Panc1 (cell line): Measurements from ENCODE around the gene TRIM33. TPM values are rescaled to one million over a fixed set of nuclear protein-coding genes. Genes with fewer than 3 reads are reported as not detected.

Source experiments
- ATAC-seq: fragments of 200-7000 bp; cut with Tn5 transposase; 2 replicates; pipeline ENCODE4 v1.9.1; 2020; ENCODE audit warnings: mild to moderate bottlenecking, moderate library complexity
- BruUV-seq: library from RNA; stranded (reverse); fragments of 400-500 nt; replicated peaks from 2 replicates; lab custom pipeline; 2021; lab: Mats Ljungman, UMichigan
- CTCF ChIA-PET: fragments of 300-600 bp; sonication (Branson Sonifier 250); formaldehyde crosslinking; loops from one replicate; lab custom pipeline; 2022; ENCODE audit warnings: antibody characterized with exemption; lab: Charles Lee
- POLR2A ChIA-PET: fragments of 300-600 bp; sonication (Branson Sonifier 250); formaldehyde crosslinking; loops from one replicate; lab custom pipeline; 2022; ENCODE audit warnings: antibody characterized with exemption; lab: Charles Lee
- DNase-seq: peaks from one replicate; pipeline ENCODE4 v3.0.0-alpha.2; 2010; ENCODE audit warnings: low read depth, low spot score
- H3K27ac ChIP-seq: 2 replicates; pipeline ENCODE4 v1.5.1; 2011; ENCODE audit warnings: mild to moderate bottlenecking, low read length, inconsistent platforms
- H3K27me3 ChIP-seq: fragments of 200-500 bp; sonication (Bioruptor generic); 2 replicates; pipeline ENCODE4 v1.6.0; 2014; ENCODE audit warnings: low read length, inconsistent platforms; ENCODE audit not compliant: control insufficient read depth, insufficient read depth
- H3K36me3 ChIP-seq: fragments of 200-500 bp; sonication (Bioruptor generic); 2 replicates; pipeline ENCODE4 v1.5.1; 2014; ENCODE audit warnings: inconsistent platforms, mild to moderate bottlenecking, low read length, moderate library complexity; ENCODE audit not compliant: control insufficient read depth, insufficient read depth
- H3K4me1 ChIP-seq: 2 replicates; pipeline ENCODE4 v1.5.1; 2011; ENCODE audit warnings: inconsistent platforms, mild to moderate bottlenecking, low read length, moderate library complexity; ENCODE audit not compliant: control insufficient read depth, insufficient read depth
- H3K4me3 ChIP-seq, 2 experiments: 2 replicates each; pipeline ENCODE4 v1.5.1; 2011 to 2012; ENCODE audit warnings: low read depth in 2 of 2, low read length in 2 of 2, mild to moderate bottlenecking in 2 of 2, inconsistent platforms in 1 of 2, moderate library complexity in 1 of 2
- H3K9me3 ChIP-seq: fragments of 200-500 bp; sonication (Bioruptor generic); 2 replicates; pipeline ENCODE4 v1.5.1; 2014; ENCODE audit warnings: low read depth, mild to moderate bottlenecking, inconsistent platforms, low read length, moderate library complexity; ENCODE audit not compliant: control insufficient read depth, insufficient read depth
- CTCF ChIP-seq: fragments of 450-650 bp; IDR thresholded peaks from 2 replicates; pipeline ENCODE4 v1.5.1; 2017; ENCODE audit warnings: mild to moderate bottlenecking
- POLR2AphosphoS5 ChIP-seq: IDR thresholded peaks from 2 replicates; pipeline ENCODE4 v1.6.1; 2012; ENCODE audit warnings: mild to moderate bottlenecking, low read depth, low read length, moderate library complexity
- REST ChIP-seq, 2 experiments: IDR thresholded peaks; 2 replicates each; pipeline ENCODE4 v1.6.1; 2011 to 2012; ENCODE audit warnings: low read depth in 2 of 2, control low read depth in 1 of 2, low read length in 1 of 2, mild to moderate bottlenecking in 1 of 2, moderate library complexity in 1 of 2; ENCODE audit not compliant: insufficient read depth in 1 of 2
- SIN3A ChIP-seq: IDR thresholded peaks from 2 replicates; pipeline ENCODE4 v1.6.1; 2012; ENCODE audit warnings: low read depth, mild to moderate bottlenecking, low read length, moderate library complexity, borderline replicate concordance; ENCODE audit not compliant: insufficient read depth
- TCF7L2 ChIP-seq: IDR thresholded peaks from 2 replicates; pipeline ENCODE4 v1.6.1; 2011; ENCODE audit warnings: mild to moderate bottlenecking, low read depth, low read length, inconsistent platforms
- in situ Hi-C: cut with HindIII; loops from 2 replicates; pipeline ENCODE4 v1.10.0; 2016; ENCODE audit warnings: low sequenced_read_pairs, low pct_unique_long_range_greater_than_20kb
- intact Hi-C: fragments of 100-400 bp; cut with micrococcal nuclease; formaldehyde crosslinking; loops from one replicate; pipeline ENCODE4 v1.10.0; 2022; ENCODE audit not compliant: unreplicated experiment
- total RNA-seq: library from RNA; stranded (reverse); gene quantifications from one replicate; pipeline ENCODE4 v1.2.1, GENCODE V29; 2021; ENCODE audit not compliant: unreplicated experiment

TRIM33 gene
- total RNA-seq, 1 experiment from 2014 or later, result 22.2 TPM

- H3K4me3 ChIP-seq, result no peak overlapping the region
- no TSS peak for BruUV-seq
- H3K36me3 ChIP-seq, result no peaks in the 10 kb centered on the region
- peak; percentile 46; the same call in 1 of the 2 replicates for TF ChIP-seq CTCF
- no peak for TF ChIP-seq SIN3A
- no peaks in the 10 kb centered on the region for H3K9me3 ChIP-seq
- H3K27me3 ChIP-seq, result no peaks in the 10 kb centered on the region
- H3K4me1 ChIP-seq, result no peaks in the 10 kb centered on the region
- no peak overlapping the region for H3K27ac ChIP-seq
- ATAC-seq (no peak), DNase-seq (no peak)
- ChIA-PET CTCF (no interaction called here), POLR2A (no interaction called here)
- in situ Hi-C loops, result no loop called here
- intact Hi-C loops, result no loop called here
Measured at GRCh38 chr1:114558544-114558943, 47.5 kb upstream of the TRIM33 start.

- POLR2A ChIA-PET, result no interaction called here
- in situ Hi-C loops, result no loop called here
Measured at GRCh38 chr1:114554577-114554976, 43.6 kb upstream of the TRIM33 start.

More at GRCh38 chr1:114554577-114554976, 43.6 kb upstream of the TRIM33 start:
- Histone ChIP-seq H3K9me3 (no peaks in the 10 kb centered on the region), H3K36me3 (no peaks in the 10 kb centered on the region), H3K27ac (no peak overlapping the region), H3K4me1 (no peaks in the 10 kb centered on the region), H3K27me3 (no peaks in the 10 kb centered on the region), H3K4me3 (no peak overlapping the region)
- TF ChIP-seq CTCF (no peak), POLR2AphosphoS5 (no peak), REST (IDR thresholded peaks at IDR 0.05; ENCODE audit: insufficient read depth in 1 of 2, low read depth in 2 of 2, low read length in 1 of 2) (no peak), TCF7L2 (no peak), SIN3A (no peak)
- intact Hi-C loops, result no loop called here
- BruUV-seq, result no TSS peak
- CTCF ChIA-PET, result no interaction called here
- DNase-seq (no peak), ATAC-seq (no peak)
